Breast epithelium (tissue), 3 donors: ENCODE results near the gene RNASE3.

Experiments
- CTCF ChIP-seq, 3 donors: fragments of 450-650 bp; IDR thresholded peaks; one replicate each; pipeline ENCODE4 v1.5.1; 2016 to 2017; ENCODE audit warnings: antibody characterized with exemption in 3 of 3, mild to moderate bottlenecking in 3 of 3, moderate library complexity in 3 of 3
- POLR2AphosphoS5 ChIP-seq, 3 donors: sonication (generic); formaldehyde crosslinking; IDR thresholded peaks; one replicate each; pipeline ENCODE4 v1.6.1; 2017; ENCODE audit warnings: antibody characterized with exemption in 3 of 3

DNA sequence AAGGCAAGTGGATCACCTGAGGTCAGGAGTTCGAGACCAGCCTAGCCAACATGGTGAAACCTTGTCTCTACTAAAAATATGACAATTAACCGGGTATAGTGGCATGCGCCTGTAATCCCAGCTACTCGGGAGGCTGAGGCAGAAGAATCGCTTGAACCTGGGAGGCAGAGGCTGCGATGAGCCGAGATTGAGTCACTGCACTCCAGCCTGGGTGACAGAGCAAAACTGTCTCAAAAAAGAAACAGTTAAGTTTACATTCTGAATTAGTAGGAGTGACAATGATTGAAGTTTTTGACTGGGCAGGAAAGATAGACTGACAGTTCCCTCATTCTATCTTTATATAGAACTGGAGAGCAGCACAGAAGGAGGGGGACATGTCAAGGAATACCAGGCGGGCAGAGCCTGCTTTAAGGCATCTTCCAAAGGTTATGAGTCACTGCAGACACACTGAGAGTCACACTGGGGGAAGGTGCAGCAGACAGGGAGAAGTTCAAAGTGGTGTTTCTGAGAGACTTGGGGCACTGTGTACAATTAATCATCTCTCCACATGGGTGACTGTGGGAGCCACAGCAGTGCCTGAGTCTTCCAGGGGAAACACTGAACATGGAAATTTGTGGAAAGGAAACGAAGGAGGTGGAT is 42.8 kb upstream of the RNASE3 start:
- TF ChIP-seq CTCF (IDR thresholded peaks at IDR 0.05): no peak
- TF ChIP-seq POLR2AphosphoS5 (IDR thresholded peaks at IDR 0.05): no peak
